ENCODE results near the gene SLC25A26. TPM values are rescaled to one million over a fixed set of nuclear protein-coding genes. Genes with fewer than 3 reads are reported as not detected.

The SLC25A26 gene
- total and polyA plus RNA-seq, 9 donors = 17.3 to 32.3 (median 22.6) TPM

GRCh38 chr3:66376568-66376967 is 155.8 kb downstream of the SLC25A26 start:
- TF ChIP-seq POLR2A (IDR thresholded peaks at IDR 0.05) = no peak
- no peaks in the 10 kb centered on the region for H3K4me1 ChIP-seq (ENCODE audit: insufficient read depth)
- H3K36me3 ChIP-seq = no peaks in the 10 kb centered on the region
- H3K4me3 ChIP-seq = no peak overlapping the region
- H3K9me3 ChIP-seq = no peaks in the 10 kb centered on the region
- no peak overlapping the region for H3K27ac ChIP-seq
- WGBS, 3 donors = 67 to 80% (median 79%) methylated on average over 2 of the region's 2 CpGs
- no peaks in the 10 kb centered on the region for H3K27me3 ChIP-seq
- intact Hi-C loops (cut with DNase I) = no loop called here
- peak in 2 of 5 donors; percentile 42 to 62 for DNase-seq

GRCh38 chr3:66377800-66378199 is 157.0 kb downstream of the SLC25A26 start:
- H3K27ac ChIP-seq = no peak overlapping the region

GRCh38 chr3:66378256-66378655 is 157.5 kb downstream of the SLC25A26 start:
- no peak for DNase-seq
- intact Hi-C loops (cut with DNase I) = no loop called here
- Histone ChIP-seq H3K9me3 (no peaks in the 10 kb centered on the region), H3K27me3 (no peaks in the 10 kb centered on the region), H3K27ac (no peak overlapping the region), H3K4me3 (no peak overlapping the region), H3K4me1 (ENCODE audit: insufficient read depth) (no peaks in the 10 kb centered on the region), H3K36me3 (no peaks in the 10 kb centered on the region)
- 71 to 74% (median 73%) methylated on average over 5 of the region's 5 CpGs for WGBS, 3 donors
- TF ChIP-seq CTCF (IDR thresholded peaks at IDR 0.05) = no peak
- TF ChIP-seq POLR2A (IDR thresholded peaks at IDR 0.05) = no peak
- no peak for TF ChIP-seq EP300 (IDR thresholded peaks at IDR 0.05)

More at GRCh38 chr3:66377800-66378199, 157.0 kb downstream of the SLC25A26 start:
- TF ChIP-seq POLR2A (IDR thresholded peaks at IDR 0.05) (no peak), CTCF (IDR thresholded peaks at IDR 0.05) (no peak), EP300 (IDR thresholded peaks at IDR 0.05) (no peak)
- Histone ChIP-seq H3K9me3 (no peaks in the 10 kb centered on the region), H3K4me3 (no peak overlapping the region), H3K4me1 (ENCODE audit: insufficient read depth) (no peaks in the 10 kb centered on the region), H3K36me3 (no peaks in the 10 kb centered on the region), H3K27me3 (no peaks in the 10 kb centered on the region)
- DNase-seq = no peak
- intact Hi-C loops (cut with DNase I) = no loop called here
- WGBS, 3 donors = 84 to 96% (median 95%) methylated on average over 5 of the region's 5 CpGs

GRCh38 chr3:66379565-66379964 is 158.8 kb downstream of the SLC25A26 start:
- WGBS, 3 donors = 92 to 94% (median 94%) methylated on average over 9 of the region's 9 CpGs
- Histone ChIP-seq H3K9me3 (no peaks in the 10 kb centered on the region), H3K36me3 (no peaks in the 10 kb centered on the region), H3K4me3 (no peak overlapping the region), H3K27ac (no peak overlapping the region), H3K4me1 (ENCODE audit: insufficient read depth) (no peaks in the 10 kb centered on the region), H3K27me3 (no peaks in the 10 kb centered on the region)
- TF ChIP-seq POLR2A (IDR thresholded peaks at IDR 0.05) (no peak), EP300 (IDR thresholded peaks at IDR 0.05) (no peak), CTCF (IDR thresholded peaks at IDR 0.05) (no peak)
- no peak for DNase-seq
- intact Hi-C loops (cut with DNase I) = no loop called here

GRCh38 chr3:66380200-66380932 is 159.6 kb downstream of the SLC25A26 start:
- Histone ChIP-seq H3K9me3 (no peaks in the 10 kb centered on the region), H3K4me1 (ENCODE audit: insufficient read depth) (no peaks in the 10 kb centered on the region), H3K27me3 (no peaks in the 10 kb centered on the region), H3K4me3 (no peak overlapping the region), H3K27ac (no peak overlapping the region), H3K36me3 (no peaks in the 10 kb centered on the region)
- intact Hi-C loops (cut with DNase I) = no loop called here
- WGBS, 3 donors = 91 to 95% (median 93%) methylated on average over 26 of the region's 26 CpGs
- no peak for DNase-seq
- TF ChIP-seq POLR2A (IDR thresholded peaks at IDR 0.05) (no peak), CTCF (IDR thresholded peaks at IDR 0.05) (no peak), EP300 (IDR thresholded peaks at IDR 0.05) (no peak)
